Measurements from ENCODE around the gene NINJ1.

DNA sequence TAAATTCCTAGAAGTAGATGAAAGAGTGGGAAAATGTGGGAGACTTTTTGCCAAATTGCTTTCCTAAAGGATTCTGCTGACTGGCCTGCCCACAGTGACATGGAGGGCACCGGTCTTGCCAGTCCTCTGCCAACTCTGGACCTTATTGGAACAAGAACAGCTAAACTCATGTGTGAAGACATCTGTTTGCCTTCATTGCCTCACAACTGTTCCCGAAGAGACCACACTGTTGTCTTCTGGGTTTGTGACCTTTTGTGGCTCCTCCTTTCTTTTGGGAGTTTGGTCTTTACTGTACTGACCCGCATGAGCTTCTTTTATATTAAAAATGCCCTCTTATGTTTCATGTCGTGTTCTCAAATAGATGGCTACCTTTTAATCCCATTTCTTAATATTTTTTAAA lies 33.8 kb upstream of the NINJ1 start:
- TF ChIP-seq RCOR1 (IDR thresholded peaks at IDR 0.05; ENCODE audit: insufficient replicate concordance, low read length) (no peak), RAD21 (IDR thresholded peaks at IDR 0.05; ENCODE audit: low read length) (no peak), CEBPB (IDR thresholded peaks at IDR 0.05; ENCODE audit: low read depth, low read length) (no peak)
- TF ChIP-seq, protein P1, sequence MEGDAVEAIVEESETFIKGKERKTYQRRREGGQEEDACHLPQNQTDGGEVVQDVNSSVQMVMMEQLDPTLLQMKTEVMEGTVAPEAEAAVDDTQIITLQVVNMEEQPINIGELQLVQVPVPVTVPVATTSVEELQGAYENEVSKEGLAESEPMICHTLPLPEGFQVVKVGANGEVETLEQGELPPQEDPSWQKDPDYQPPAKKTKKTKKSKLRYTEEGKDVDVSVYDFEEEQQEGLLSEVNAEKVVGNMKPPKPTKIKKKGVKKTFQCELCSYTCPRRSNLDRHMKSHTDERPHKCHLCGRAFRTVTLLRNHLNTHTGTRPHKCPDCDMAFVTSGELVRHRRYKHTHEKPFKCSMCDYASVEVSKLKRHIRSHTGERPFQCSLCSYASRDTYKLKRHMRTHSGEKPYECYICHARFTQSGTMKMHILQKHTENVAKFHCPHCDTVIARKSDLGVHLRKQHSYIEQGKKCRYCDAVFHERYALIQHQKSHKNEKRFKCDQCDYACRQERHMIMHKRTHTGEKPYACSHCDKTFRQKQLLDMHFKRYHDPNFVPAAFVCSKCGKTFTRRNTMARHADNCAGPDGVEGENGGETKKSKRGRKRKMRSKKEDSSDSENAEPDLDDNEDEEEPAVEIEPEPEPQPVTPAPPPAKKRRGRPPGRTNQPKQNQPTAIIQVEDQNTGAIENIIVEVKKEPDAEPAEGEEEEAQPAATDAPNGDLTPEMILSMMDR (conservative IDR thresholded peaks at IDR 0.05; ENCODE audit: low read depth, low read length) = no peak
